ENCODE data around the gene GABRR1.
"Not testable (repeated sequence)": the region's sequence is repeated elsewhere in the genome, so short reads cannot be mapped to it uniquely, and the experiment has no call there.

GABRR1 gene

GRCh38 chr6:89154131-89154530 lies 63.0 kb downstream of the GABRR1 start:
- DNase-seq (ENCODE audit: low spot score): no peak

- DNase-seq (ENCODE audit: low spot score): no peak
These were observed 69.0 kb downstream of the GABRR1 start for GRCh38 chr6:89148016-89148750.

DNA sequence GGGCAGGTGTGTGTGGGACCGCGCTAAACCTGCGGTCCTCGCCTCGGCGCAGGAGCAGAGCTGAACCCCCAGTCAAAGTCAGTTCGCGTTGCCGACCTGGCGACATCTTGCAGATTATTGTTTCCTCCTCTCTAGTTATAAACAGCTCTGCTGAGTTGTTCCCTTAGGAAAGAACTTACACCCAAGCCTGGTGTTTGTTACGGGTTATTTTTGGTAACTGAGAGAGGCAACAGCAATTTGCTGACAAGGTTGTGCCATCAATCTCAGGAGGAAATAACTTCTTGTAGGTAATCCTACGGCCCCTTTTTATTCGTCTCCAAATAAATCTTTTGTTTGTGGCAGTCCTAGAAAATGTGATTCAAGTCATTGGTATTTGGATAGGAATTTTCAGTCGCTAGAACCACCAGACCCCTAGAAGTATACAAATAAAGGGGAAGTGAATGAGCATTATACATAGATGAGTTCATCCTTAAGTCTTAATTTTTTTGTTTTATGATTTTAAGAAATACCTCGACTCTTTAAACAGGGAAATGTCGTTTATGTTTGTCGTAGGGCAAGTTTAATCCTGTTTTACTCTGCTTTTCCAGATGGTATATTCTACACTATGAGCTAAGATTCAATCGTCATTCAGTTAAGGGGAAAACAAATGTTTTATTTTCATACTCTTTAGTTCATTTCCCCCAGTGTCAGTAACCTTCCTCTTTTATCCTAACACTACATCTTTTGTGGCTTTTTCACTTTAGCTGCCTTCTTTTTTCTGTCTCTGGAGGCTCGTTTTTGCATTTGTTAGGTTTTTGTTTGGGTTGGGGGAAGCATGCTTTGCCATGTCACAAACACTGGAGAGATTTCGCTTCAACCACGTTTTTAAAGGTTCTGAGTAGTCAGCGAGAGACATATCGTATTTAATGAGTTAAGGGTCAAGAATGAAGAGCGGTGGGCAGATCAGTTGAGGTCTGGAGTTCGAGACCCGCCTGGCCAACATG lies 70.1 kb downstream of the GABRR1 start:
- DNase-seq (ENCODE audit: low spot score): peak; percentile 48

GRCh38 chr6:89145956-89146717 lies 71.0 kb downstream of the GABRR1 start, which contains the start of gene PM20D2:
Gene PM20D2, plus strand, starts transcription at chr6:89146055. Its CDS starts 90 bp downstream, at chr6:89146145.
- DNase-seq (ENCODE audit: low spot score): peak; percentile 72

GRCh38 chr6:89145091-89145955 lies 71.8 kb downstream of the GABRR1 start:
- peak; percentile 55 for DNase-seq (ENCODE audit: low spot score)

DNA sequence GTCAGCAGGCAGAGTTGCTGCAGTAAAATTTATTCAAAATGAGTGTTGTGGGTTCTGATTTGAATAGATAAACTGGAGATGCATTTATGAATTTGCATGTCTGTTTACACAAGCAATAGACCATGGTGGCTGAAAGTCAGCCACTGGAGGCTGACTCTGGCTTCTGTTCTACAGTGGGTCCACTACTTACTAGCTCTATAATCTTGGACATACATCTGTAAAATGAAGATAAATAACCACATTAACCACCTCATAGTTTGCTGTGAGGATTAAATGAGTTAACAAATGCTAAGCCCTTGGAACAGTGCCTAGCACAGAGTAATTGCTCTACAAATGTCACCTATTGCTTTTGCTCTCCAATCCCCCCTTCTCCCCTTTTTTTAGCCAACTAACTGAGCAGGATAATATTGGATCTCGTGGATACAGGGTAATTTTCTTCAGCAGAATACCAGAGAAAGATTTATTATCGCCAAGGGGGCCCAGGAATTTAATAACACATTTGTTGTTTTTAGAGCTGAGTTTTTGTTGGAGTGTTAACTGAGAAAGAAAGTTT lies 72.7 kb downstream of the GABRR1 start:
- DNase-seq (ENCODE audit: low spot score): no peak

- DNase-seq (ENCODE audit: low spot score): no peak
These were observed 76.6 kb downstream of the GABRR1 start for GRCh38 chr6:89140347-89141156.

GRCh38 chr6:89139509-89140346 lies 77.4 kb downstream of the GABRR1 start:
- no peak for DNase-seq (ENCODE audit: low spot score)

DNA sequence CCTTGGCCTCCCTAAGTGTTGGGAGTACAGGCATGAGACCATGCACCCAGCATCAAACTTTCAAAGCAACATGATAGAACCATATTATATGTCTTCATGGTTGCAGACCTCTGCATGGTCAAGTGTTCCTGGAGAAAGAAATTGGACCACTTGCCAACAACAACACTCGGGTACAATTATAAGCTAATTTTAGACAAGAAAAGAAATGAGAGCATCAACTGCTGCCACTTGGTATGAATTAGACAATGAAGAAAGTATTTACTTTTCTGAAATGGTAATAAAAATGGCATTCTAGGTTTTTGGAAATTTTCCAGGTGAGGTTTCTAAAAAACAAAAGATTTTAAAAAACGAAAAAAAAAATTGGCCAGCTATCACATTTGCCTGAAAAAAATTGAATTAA lies 79.0 kb downstream of the GABRR1 start:
- no peak for DNase-seq (ENCODE audit: low spot score)

DNA sequence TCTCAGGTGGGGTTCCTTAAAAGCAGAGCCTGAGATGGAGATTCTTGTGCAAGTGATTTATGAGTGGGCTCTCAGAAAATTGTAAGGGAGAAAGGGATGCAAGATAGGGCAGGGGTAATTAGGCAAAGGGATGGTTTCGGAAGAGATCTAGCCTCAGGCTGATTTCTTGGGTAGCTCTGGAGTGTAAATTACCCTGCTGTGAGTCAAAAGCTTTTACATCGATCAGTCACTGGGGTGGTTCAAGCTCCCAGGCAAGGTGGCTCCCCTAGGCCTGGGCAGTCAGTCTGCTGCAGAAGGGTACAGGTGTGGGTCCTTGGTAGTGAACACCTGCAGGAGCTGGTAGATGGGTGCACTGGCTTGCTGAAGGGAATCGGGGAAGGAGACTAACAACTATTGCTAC lies 82.4 kb downstream of the GABRR1 start:
- no peak for DNase-seq (ENCODE audit: low spot score)

DNA sequence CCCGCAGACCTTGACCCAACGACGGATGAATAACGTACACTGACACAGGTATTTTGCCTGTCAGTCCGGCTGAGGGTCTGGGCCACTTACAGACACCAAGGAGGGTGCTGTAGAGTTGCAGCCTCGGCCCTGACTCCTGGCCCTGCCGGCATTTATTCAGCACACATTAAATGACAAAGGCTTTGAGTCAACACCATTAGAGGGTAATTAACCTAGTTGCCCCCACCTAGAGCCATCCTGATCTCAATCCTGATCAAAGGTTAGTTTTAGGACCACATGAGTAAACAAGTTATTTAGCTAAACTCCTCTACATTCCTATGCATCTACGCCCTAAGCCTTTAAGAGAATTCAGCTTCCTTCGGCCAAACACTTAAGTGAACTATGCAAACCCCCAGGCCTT lies 83.2 kb downstream of the GABRR1 start:
- DNase-seq (ENCODE audit: low spot score): no peak

DNA sequence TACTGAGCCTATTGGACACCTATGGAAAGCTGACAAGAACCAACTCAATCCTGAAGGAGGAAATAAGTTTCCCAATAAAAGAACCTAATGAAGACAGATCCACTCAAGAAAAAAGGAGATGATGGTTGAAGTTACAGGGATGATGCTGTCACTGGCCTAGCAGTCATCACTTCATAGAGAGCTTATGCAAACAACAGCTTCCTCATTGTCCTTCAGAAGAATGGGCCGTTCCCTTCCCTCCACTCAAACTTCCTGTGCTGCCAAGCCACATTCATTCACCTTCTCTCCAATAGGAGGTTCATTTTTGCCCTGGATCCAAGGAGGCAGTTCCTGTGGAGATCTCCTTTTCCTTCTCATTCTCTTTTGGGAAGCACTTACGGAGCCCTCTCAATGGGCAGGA lies 85.1 kb downstream of the GABRR1 start:
- no peak for DNase-seq (ENCODE audit: low spot score)

GRCh38 chr6:89131599-89131998 lies 85.6 kb downstream of the GABRR1 start:
- no peak for DNase-seq (ENCODE audit: low spot score)

GRCh38 chr6:89128256-89128671 lies 88.9 kb downstream of the GABRR1 start:
- not testable (repeated sequence) for DNase-seq (ENCODE audit: low spot score)

All from SW480 (cell line).